Jurkat, Clone E6-1 (cell line): ENCODE results near the gene PLIN5. TPM values are rescaled to one million over a fixed set of nuclear protein-coding genes. Genes with fewer than 3 reads are reported as not detected.

Experiments used
- DNase-seq: peaks from one replicate; pipeline ENCODE4 v3.0.0-alpha.2; 2011; ENCODE audit warnings: low read depth, low spot score
- H3K4me3 ChIP-seq: 2 replicates; pipeline ENCODE4 v1.5.1; 2011; ENCODE audit warnings: mild to moderate bottlenecking, low read length, control low read depth, moderate library complexity
- polyA plus RNA-seq: library from polyadenylated mRNA; unstranded; fragments of >200 nt; gene quantifications from one replicate; pipeline ENCODE4 v1.2.1, GENCODE V29; 2012; ENCODE audit warnings: missing spikeins; ENCODE audit not compliant: insufficient read length, insufficient read depth

PLIN5 gene
- polyA plus RNA-seq: not detected

- no peak within 1 kb of the TSS for H3K4me3 ChIP-seq
- no peak for DNase-seq
These were observed at the start of gene PLIN5 for GRCh38 chr19:4534836-4535658. TSS of gene PLIN5 (minus strand) at chr19:4535224. CDS start at chr19:4534074, 1,150 bp downstream.

GRCh38 chr19:4583961-4584669 is 49.1 kb upstream of the PLIN5 start:
- DNase-seq: peak; percentile 12
- peak overlapping the region; percentile 49 for H3K4me3 ChIP-seq

- H3K4me3 ChIP-seq: no peak overlapping the region
- no peak for DNase-seq
These were observed 48.2 kb upstream of the PLIN5 start for GRCh38 chr19:4582980-4583842.

GRCh38 chr19:4581666-4582553 is 46.9 kb upstream of the PLIN5 start:
- DNase-seq: peak; percentile 18
- peak overlapping the region; percentile 0; the same call in 1 of the 2 replicates for H3K4me3 ChIP-seq

GRCh38 chr19:4580961-4581665 is 46.1 kb upstream of the PLIN5 start:
- H3K4me3 ChIP-seq: no peak overlapping the region; the same call in 1 of the 2 replicates
- no peak for DNase-seq

- no peak overlapping the region for H3K4me3 ChIP-seq
- DNase-seq: no peak
These were observed 45.2 kb upstream of the PLIN5 start for GRCh38 chr19:4580021-4580901.

- H3K4me3 ChIP-seq: no peak overlapping the region
- no peak for DNase-seq
These were observed 44.4 kb upstream of the PLIN5 start for GRCh38 chr19:4579389-4579788.

- H3K4me3 ChIP-seq: no peak overlapping the region
- DNase-seq: no peak
These were observed 43.7 kb upstream of the PLIN5 start for GRCh38 chr19:4578552-4579248.

- DNase-seq: no peak
- H3K4me3 ChIP-seq: no peak overlapping the region
These were observed 42.2 kb upstream of the PLIN5 start for GRCh38 chr19:4577020-4577782.

- H3K4me3 ChIP-seq: no peak overlapping the region
- DNase-seq: peak; percentile 20
These were observed 41.3 kb upstream of the PLIN5 start for GRCh38 chr19:4576016-4576933.

- no peak overlapping the region for H3K4me3 ChIP-seq
- no peak for DNase-seq
These were observed 40.4 kb upstream of the PLIN5 start for GRCh38 chr19:4575267-4576015.

- no peak for DNase-seq
- H3K4me3 ChIP-seq: no peak overlapping the region
These were observed 38.7 kb upstream of the PLIN5 start for GRCh38 chr19:4573682-4574081.

- no peak overlapping the region for H3K4me3 ChIP-seq
- DNase-seq: no peak
These were observed 36.4 kb upstream of the PLIN5 start for GRCh38 chr19:4571305-4571917.

- no peak overlapping the region for H3K4me3 ChIP-seq
- no peak for DNase-seq
These were observed 35.9 kb upstream of the PLIN5 start for GRCh38 chr19:4570916-4571304.
